ENCODE measurements around the gene TOGARAM2.

GRCh38 chr2:28995765-28996750 lies 15.0 kb downstream of the TOGARAM2 start:
- TF ChIP-seq CTCF (conservative IDR thresholded peaks at IDR 0.05; ENCODE audit: low read depth in 2 of 2) (no peak), EZH2 (IDR thresholded peaks at IDR 0.05; ENCODE audit: low read depth, unreplicated experiment) (no peak), POLR2AphosphoS5 (IDR thresholded peaks at IDR 0.05; ENCODE audit: low read depth) (no peak), NANOG (IDR thresholded peaks at IDR 0.05; ENCODE audit: borderline replicate concordance) (no peak), EZH2phosphoT487 (IDR thresholded peaks at IDR 0.05; ENCODE audit: unreplicated experiment) (no peak), ZNF331 (CRISPR knock-in tag; IDR thresholded peaks at IDR 0.05; ENCODE audit: low read depth) (no peak)

Data from GM23338 (cell line).